ENCODE results near the gene RDX. TPM values are rescaled to one million over a fixed set of nuclear protein-coding genes. Genes with fewer than 3 reads are reported as not detected.

The RDX gene
- total RNA-seq, 2 experiments from 2014 or later: 47.9 to 56.2 TPM

DNA sequence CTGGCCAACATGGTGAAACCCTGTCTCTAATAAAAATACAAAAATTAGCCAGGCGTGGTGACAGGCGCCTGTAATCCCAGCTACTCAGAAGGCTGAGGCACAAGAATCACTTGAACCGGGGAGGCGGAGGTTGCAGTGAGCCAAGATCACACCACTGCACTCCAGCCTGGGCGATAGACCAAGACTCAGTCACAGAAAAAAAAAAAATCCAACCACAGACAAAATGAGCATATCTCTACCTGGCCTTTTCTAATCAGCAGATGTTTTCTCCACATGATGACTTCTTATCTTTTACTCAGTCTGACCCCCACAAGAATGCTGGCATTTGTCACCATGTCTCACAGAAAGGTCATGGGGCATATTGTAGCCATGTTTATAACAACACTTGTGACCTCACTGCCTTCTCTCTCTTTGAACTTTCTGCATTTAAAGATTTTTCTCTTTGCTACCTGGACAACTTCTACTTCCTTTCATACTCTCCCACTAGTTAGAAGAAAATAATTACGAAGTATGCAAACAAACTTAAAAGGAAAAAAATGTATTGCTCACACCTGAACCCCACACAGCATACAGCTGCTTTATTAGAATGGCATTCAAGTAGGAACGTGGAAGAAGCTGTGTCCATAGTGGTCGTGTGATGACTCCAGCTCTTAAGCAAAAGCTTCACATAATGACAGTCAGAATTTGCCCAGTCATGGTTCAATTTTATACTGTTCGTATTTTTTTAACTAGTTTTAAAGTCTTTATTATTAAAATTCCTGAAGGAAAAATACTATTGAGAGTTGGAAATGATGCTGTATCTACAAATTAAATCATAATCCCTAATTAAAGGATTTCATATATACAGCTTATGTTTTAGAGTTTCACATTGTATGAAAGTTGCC lies 137.9 kb downstream of the RDX start:
- H3K36me3 Mint-ChIP-seq: no peaks in the 10 kb centered on the region
- POLR2A ChIA-PET: no interaction called here
- peaks cover 4% of the 10 kb centered on the region for H3K27me3 Mint-ChIP-seq
- intact Hi-C loops (cut with micrococcal nuclease): no loop called here
- CTCF ChIA-PET: interaction anchor here (1.7 kb wide), 1 partner anchor 17 kb away, joined by 5 read pairs; no protein-coding TSS in a partner anchor
- H3K4me3 Mint-ChIP-seq: no peak overlapping the region
- no peaks in the 10 kb centered on the region for H3K4me1 Mint-ChIP-seq (ENCODE audit: low read depth)
- DNase-seq: no peak
- H3K9me3 Mint-ChIP-seq: no peaks in the 10 kb centered on the region
- no peak overlapping the region for H3K27ac Mint-ChIP-seq

DNA sequence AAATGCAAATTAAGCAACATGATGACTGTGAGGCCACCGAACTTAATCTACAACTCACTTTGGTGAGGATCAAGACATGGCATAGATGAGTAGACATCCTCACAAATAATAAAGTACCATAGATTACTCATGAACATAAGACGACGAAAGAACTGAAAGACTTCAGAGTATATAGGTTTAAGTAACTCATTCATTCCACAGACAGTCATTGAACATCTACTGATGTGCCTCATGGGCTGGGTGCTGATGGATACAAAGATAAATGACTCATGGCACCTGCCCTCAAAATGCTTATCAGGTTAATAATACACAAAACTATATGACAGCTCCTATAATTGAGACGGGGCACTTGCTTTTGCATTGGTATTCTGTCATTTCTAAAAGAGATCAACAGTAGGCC lies 139.9 kb downstream of the RDX start:
- Mint-ChIP-seq H3K27ac (no peak overlapping the region), H3K4me3 (no peak overlapping the region), H3K9me3 (no peaks in the 10 kb centered on the region), H3K27me3 (peaks cover 4% of the 10 kb centered on the region), H3K4me1 (ENCODE audit: low read depth) (no peaks in the 10 kb centered on the region), H3K36me3 (no peaks in the 10 kb centered on the region)
- intact Hi-C loops (cut with micrococcal nuclease): no loop called here
- DNase-seq: no peak
- ChIA-PET CTCF (no interaction called here), POLR2A (no interaction called here)

DNA sequence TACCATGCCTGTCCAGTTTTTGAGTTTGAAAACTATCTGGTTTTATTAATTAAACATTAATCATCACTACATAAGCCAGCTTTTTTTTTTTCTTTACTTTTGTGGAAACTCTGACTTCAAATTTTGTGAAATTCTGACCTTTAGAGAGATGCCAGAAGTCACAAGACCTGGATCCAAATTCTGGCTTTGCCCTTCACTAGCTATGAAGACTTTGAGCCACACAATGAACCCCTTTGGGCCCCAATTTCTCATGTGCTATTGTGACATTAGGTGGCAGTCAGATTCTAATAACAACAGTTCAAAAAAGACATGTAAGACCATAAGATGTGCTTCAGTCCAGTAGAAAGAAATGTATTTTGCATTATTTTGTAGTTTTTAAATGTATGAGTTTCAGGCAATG lies 142.9 kb downstream of the RDX start:
- Mint-ChIP-seq H3K4me1 (ENCODE audit: low read depth) (no peaks in the 10 kb centered on the region), H3K27me3 (peaks cover 6% of the 10 kb centered on the region), H3K9me3 (no peaks in the 10 kb centered on the region), H3K36me3 (no peaks in the 10 kb centered on the region), H3K4me3 (no peak overlapping the region), H3K27ac (no peak overlapping the region)
- ChIA-PET POLR2A (interaction anchor here (0.7 kb wide), 1 partner anchor 502 kb away, joined by 3 read pairs; no protein-coding TSS in a partner anchor), CTCF (no interaction called here)
- no peak for DNase-seq
- intact Hi-C loops (cut with micrococcal nuclease): no loop called here

DNA sequence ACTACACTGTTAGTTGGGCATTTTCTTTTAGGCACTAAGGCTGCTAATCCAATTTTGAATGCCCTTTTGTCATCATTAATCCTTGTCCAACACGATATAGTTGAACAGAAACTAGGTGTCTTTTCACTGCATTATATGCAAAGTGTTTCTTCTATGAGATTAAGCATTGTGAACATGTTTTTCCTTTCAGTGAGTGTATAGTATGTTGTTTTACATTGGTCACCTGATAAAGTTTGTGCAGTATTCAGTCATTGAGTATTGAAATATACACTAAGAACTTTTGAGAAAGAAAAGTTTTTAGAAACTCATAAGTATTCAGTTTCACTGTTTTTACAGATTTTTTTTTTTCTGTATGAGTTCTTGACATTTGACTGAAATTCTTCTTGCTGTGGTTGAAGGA lies 144.2 kb downstream of the RDX start:
- Mint-ChIP-seq H3K27ac (no peak overlapping the region), H3K4me3 (no peak overlapping the region), H3K36me3 (no peaks in the 10 kb centered on the region), H3K4me1 (ENCODE audit: low read depth) (no peaks in the 10 kb centered on the region), H3K9me3 (no peaks in the 10 kb centered on the region), H3K27me3 (peaks cover 3% of the 10 kb centered on the region)
- no peak for DNase-seq
- ChIA-PET POLR2A (no interaction called here), CTCF (no interaction called here)
- intact Hi-C loops (cut with micrococcal nuclease): no loop called here

DNA sequence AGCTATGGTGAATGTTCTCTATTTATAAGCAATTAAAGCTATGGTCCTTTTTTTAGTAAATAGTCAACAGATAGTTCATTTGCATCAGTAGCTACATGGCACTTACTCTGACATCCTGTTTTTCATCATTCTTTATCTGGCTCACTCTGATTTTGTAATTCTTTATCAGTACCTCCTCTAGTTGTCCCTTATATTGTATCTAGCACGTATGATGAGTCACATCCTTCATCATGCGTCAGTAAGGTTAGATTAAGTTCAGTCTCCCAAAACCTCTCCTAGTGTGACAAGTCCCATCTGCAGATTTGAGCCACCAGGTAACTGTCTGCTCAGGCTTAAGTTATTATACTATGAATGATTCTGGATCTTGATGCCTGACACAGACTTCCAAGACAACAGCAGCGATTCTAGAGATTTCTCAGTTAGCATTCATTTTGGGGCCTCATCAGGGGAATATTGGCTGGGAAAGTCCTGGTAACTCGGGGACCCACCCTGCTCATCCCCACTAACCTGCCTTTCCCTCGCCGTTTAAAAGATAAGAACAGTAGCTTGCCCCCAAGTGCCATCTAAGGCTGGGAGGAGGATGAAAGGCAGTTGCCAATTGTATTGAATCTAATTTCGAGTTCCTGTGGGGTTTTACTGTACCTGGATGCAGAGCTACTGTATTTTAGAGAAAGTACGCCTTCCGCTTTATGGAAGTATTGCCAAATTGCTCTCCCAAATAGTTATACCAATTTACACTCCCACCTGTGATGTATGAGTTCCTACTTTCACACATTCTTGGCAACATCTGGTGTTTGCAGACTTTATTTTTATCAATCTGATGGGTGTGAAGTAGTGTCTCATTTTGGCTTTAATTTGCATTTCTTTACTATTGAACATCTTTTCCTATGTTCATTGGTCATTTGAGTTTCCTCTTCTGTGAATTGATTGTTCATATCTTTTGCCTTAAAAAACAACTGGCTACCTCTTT lies 147.4 kb downstream of the RDX start:
- Mint-ChIP-seq H3K36me3 (no peaks in the 10 kb centered on the region), H3K4me3 (no peak overlapping the region), H3K27me3 (peaks cover 14% of the 10 kb centered on the region), H3K4me1 (ENCODE audit: low read depth) (no peaks in the 10 kb centered on the region), H3K27ac (no peak overlapping the region), H3K9me3 (no peaks in the 10 kb centered on the region)
- POLR2A ChIA-PET: no interaction called here
- no peak for DNase-seq
- intact Hi-C loops (cut with micrococcal nuclease): no loop called here
- CTCF ChIA-PET: no interaction called here

DNA sequence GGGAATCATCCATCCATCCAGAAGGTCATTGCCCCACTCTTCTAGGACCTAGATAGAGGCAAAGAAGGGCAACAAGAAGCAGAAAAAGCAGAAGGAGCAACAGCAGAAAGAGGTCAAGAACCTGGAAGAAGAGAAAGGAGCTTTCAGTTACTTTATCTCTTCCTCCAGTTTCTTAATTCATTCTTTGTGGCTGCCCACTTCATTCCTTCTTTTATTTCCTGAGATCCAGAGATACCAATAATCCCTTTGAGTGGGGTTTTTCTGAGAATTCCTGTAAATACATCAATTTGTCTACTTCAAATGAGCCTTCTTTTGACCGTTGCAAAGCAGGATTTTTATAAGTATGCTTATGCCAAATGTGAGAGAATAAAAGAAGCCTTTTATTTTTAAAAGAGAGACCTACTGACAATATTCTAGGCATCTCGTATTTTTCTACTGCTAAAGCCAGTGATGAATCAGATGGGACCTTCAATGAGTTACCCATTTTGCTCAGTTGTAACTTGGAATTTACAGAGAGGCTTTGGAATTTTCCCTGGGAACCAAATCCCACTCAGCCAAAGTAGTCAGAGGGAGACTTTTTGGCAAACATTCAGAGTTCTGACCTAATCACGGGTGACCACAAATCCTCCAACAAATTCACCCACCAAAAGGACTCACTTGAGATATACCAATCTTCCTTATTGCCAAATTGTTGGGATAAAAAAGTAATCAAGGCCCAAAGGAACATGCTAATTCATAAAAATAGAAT lies 148.3 kb downstream of the RDX start:
- no peaks in the 10 kb centered on the region for H3K9me3 Mint-ChIP-seq
- peaks cover 14% of the 10 kb centered on the region for H3K27me3 Mint-ChIP-seq
- no peak overlapping the region for H3K27ac Mint-ChIP-seq
- H3K4me1 Mint-ChIP-seq (ENCODE audit: low read depth): no peaks in the 10 kb centered on the region
- no peaks in the 10 kb centered on the region for H3K36me3 Mint-ChIP-seq
- intact Hi-C loops (cut with micrococcal nuclease): no loop called here
- DNase-seq: no peak
- CTCF ChIA-PET: no interaction called here
- no peak overlapping the region for H3K4me3 Mint-ChIP-seq
- POLR2A ChIA-PET: no interaction called here

DNA sequence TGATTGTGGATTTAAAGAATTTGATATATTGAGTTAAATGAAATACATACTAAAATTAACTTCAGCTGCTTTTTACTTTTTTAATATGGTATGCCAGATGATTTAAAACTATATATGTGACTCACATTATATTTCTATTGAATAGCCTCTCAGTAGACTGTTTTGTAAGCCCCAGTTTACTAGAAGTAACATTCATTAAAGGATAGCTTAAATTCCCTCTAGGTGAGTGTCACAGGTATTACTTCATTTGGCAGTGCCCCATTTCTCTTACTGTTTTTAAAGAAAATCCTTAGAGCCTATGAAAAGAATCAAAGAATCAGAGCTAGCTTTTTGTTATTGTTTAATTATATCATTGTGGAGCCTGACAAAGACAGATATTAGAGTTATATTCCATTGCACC lies 154.6 kb downstream of the RDX start:
- POLR2A ChIA-PET: no interaction called here
- Mint-ChIP-seq H3K4me3 (no peak overlapping the region), H3K27me3 (peaks cover 9% of the 10 kb centered on the region), H3K27ac (no peak overlapping the region), H3K9me3 (no peaks in the 10 kb centered on the region), H3K4me1 (ENCODE audit: low read depth) (no peaks in the 10 kb centered on the region), H3K36me3 (no peaks in the 10 kb centered on the region)
- intact Hi-C loops (cut with micrococcal nuclease): no loop called here
- CTCF ChIA-PET: interaction anchor here (1.4 kb wide), 1 partner anchor 60 kb away, joined by 3 read pairs; no protein-coding TSS in a partner anchor
- DNase-seq: no peak

DNA sequence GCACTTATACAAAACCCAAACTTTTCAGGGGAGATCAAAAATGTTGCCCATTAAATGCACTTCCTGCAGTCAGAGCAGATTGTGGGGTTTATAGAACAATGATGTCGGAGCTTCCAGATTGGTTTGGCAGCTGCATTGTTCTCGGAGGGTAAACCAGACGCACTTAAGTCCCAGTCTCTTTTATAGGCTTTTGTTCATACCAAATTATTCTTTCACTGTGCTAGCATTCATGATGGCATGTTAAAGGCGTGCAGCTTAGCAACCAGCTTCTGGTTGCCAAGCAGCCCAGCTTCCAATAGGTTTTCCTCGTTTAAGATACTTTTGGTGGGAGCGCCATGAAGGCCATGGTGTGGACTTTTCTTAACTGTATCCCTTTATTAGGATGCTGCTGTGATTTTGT lies 162.3 kb downstream of the RDX start:
- Mint-ChIP-seq H3K4me3 (no peak overlapping the region), H3K4me1 (ENCODE audit: low read depth) (no peaks in the 10 kb centered on the region), H3K9me3 (no peaks in the 10 kb centered on the region), H3K27me3 (peaks cover 7% of the 10 kb centered on the region), H3K36me3 (no peaks in the 10 kb centered on the region), H3K27ac (no peak overlapping the region)
- CTCF ChIA-PET: no interaction called here
- DNase-seq: no peak
- POLR2A ChIA-PET: no interaction called here
- intact Hi-C loops (cut with micrococcal nuclease): no loop called here

DNA sequence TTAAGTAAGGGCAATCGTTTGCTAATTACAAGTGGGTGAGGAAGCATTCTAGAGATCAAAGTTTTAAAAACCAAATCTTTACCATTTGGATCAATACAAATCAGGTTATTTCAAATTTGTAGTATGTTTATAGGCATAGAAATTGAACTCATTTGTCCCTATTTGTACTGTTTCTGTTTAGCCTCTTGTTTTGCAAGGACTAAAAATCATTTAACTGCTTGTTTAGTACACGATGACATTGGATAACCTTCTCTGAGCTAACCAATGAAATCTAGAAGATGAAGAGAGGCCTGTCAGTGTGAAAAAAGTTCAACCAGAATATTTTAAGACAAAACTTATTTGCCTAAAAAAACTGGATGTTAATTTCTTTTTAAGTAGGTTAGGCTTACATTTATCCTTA lies 163.3 kb downstream of the RDX start:
- no peak for DNase-seq
- Mint-ChIP-seq H3K4me1 (ENCODE audit: low read depth) (no peaks in the 10 kb centered on the region), H3K36me3 (no peaks in the 10 kb centered on the region), H3K4me3 (no peak overlapping the region), H3K27ac (no peak overlapping the region), H3K9me3 (no peaks in the 10 kb centered on the region), H3K27me3 (peaks cover 7% of the 10 kb centered on the region)
- POLR2A ChIA-PET: no interaction called here
- CTCF ChIA-PET: no interaction called here
- intact Hi-C loops (cut with micrococcal nuclease): no loop called here

DNA sequence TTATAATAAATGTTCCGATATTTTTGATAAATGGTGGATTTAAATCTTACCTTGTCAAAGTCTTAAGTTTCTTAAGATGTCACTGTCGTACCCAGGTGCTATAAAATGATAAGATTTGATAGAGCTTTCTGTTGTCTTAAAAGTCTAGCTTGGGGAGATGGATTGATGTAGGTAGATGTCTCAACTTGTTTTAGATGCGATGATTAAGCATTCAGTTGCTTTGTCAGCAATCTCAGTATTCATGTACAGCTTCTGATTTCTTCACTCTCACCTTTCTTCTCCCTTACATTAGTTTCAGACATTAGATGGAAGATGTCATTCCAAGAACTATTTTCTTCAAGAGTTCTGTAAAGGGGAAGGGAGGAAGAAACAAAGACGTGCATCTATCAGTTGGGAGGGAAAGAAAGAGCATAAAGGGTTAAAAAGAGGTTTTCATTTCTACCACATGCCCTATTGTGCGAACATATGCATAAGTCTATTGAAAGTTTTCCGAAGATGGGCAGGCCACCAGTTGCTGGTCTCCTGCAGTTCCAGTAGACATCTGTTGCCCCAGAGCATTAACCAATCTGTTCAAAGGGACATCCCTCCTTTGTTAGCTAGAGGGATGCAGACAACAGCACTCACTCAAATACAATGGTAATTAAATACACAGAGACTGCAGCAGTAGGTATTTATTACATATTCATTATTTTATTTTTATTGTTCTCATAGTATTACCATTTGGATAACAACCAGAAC lies 164.9 kb downstream of the RDX start:
- POLR2A ChIA-PET: no interaction called here
- DNase-seq: no peak
- H3K27ac Mint-ChIP-seq: no peak overlapping the region
- peaks cover 8% of the 10 kb centered on the region for H3K27me3 Mint-ChIP-seq
- H3K4me1 Mint-ChIP-seq (ENCODE audit: low read depth): no peaks in the 10 kb centered on the region
- no peaks in the 10 kb centered on the region for H3K9me3 Mint-ChIP-seq
- CTCF ChIA-PET: no interaction called here
- intact Hi-C loops (cut with micrococcal nuclease): no loop called here
- H3K36me3 Mint-ChIP-seq: no peaks in the 10 kb centered on the region
- H3K4me3 Mint-ChIP-seq: no peak overlapping the region

DNA sequence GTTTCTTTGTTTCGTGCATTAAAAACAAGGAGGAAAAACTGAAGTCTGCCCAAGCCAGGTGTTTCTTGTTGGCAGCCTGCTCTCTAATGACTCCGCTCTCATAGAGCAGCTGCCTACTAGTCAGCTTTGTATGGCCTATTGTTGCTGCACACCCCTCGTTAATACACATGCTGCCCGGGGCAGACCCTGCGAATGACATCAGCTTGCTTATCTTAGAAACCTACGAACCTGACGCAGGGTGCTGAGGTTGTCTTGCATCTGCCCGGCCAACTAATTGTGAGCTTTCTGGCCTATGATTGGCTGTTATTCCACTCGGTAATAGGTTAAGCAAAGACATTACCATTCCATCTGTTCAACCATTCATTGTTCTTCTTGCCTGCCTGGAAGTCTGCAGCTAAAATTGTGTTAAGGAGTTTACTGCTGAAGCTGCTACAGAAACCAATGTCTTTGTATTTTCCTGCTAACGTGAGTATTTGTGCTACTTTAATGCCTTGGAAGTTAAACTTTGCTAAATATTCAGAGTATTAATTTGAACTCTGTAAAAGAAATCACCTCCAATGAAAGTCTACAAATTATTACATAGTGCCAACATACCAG lies 165.7 kb downstream of the RDX start:
- H3K27me3 Mint-ChIP-seq: peaks cover 8% of the 10 kb centered on the region
- ChIA-PET POLR2A (no interaction called here), CTCF (no interaction called here)
- H3K4me1 Mint-ChIP-seq (ENCODE audit: low read depth): no peaks in the 10 kb centered on the region
- intact Hi-C loops (cut with micrococcal nuclease): no loop called here
- H3K4me3 Mint-ChIP-seq: no peak overlapping the region
- no peak for DNase-seq
- no peak overlapping the region for H3K27ac Mint-ChIP-seq
- no peaks in the 10 kb centered on the region for H3K36me3 Mint-ChIP-seq
- no peaks in the 10 kb centered on the region for H3K9me3 Mint-ChIP-seq
